ENCODE measurements around the gene DYRK3. TPM values are rescaled to one million over a fixed set of nuclear protein-coding genes. Genes with fewer than 3 reads are reported as not detected.

DYRK3 gene
- total RNA-seq, 1 donor from 2014 or later = 26.6 TPM

GRCh38 chr1:206693029-206693428 lies 57.7 kb downstream of the DYRK3 start:
- H3K27ac ChIP-seq (replicated peaks) = peak overlapping the region; percentile 97
- H3K36me3 ChIP-seq = peaks cover 5% of the 10 kb centered on the region
- no peaks in the 10 kb centered on the region for H3K27me3 ChIP-seq (ENCODE audit: low read depth)
- peak; percentile 90 for DNase-seq
- TF ChIP-seq CTCF (IDR thresholded peaks at IDR 0.05; ENCODE audit: borderline replicate concordance) = no peak
- H3K4me3 ChIP-seq = peak overlapping the region; percentile 46
- H3K9me3 ChIP-seq (replicated peaks) = no peaks in the 10 kb centered on the region
- H3K4me1 ChIP-seq = peaks cover 100% of the 10 kb centered on the region
- intact Hi-C loops (cut with micrococcal nuclease) = no loop called here

DNA sequence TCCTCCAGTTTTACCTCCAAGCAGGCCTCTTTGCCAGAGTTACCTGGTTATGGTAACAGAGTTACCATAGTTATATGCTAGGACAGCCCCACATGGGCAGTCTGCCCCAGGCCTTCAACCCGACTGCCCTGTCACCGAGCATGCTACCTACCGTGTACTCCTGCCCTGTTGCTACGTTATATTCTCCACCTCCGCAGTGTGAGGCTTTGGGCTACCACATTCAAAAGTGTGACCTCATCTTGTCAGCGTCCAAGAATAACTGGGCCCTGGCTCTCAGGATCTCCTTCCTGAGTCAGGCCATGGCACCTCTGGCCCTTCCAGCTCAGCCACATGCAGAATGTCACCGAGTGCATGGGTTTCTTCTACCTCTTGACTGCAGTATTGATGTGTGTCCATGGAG lies 58.3 kb downstream of the DYRK3 start:
- TF ChIP-seq CTCF (IDR thresholded peaks at IDR 0.05; ENCODE audit: borderline replicate concordance) = no peak
- H3K4me1 ChIP-seq = peaks cover 100% of the 10 kb centered on the region
- intact Hi-C loops (cut with micrococcal nuclease) = no loop called here
- H3K4me3 ChIP-seq = peak overlapping the region; percentile 46
- H3K36me3 ChIP-seq = peaks cover 8% of the 10 kb centered on the region
- no peaks in the 10 kb centered on the region for H3K9me3 ChIP-seq (replicated peaks)
- no peak for DNase-seq
- H3K27me3 ChIP-seq (ENCODE audit: low read depth) = no peaks in the 10 kb centered on the region
- peak overlapping the region; percentile 97 for H3K27ac ChIP-seq (replicated peaks)

DNA sequence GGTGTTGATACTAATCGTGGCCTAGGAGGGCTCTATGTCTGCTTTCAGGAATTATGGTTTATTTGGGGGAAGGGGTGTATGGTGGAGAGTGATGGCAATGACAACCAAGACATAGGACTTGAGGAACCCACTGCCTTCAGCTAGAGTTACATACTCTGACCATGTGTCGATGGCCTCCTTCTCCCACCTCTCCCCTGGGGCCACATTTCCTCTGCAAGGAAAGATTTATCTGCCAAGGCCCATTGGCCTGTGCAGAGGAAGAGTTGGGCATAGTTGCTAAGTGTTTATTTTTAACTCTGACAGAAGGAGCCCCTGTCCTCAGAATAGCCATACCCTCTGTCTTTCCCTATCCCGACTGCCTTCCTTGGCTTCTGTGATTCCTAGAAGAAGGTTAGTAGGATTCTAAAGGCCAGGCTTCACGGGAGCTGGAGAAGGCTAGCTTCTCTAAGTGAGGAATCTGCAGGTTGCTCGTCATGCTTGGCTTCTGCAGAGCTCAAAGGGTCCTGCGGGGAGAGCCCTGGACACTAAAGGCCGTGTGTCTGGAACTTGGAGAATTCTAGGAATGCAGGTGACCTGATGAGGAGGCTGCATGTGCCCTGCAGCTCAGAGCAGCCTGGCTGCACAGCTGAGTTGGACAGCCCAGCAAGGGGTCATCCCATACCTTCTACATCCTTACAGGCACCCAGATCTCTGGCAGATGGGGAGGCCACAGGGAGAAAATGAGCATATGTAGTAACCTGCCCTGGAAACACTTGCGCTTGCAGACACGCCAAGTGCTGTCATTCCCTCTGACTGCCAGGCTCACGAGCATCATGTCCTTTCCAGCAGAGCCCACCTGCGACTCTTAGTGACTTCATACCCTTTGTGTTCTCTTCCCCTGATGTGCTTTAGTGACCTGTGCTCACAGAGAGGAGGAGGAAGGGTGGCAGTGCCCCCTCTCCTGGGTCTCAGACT lies 59.1 kb downstream of the DYRK3 start:
- peaks cover 8% of the 10 kb centered on the region for H3K36me3 ChIP-seq
- H3K4me3 ChIP-seq = peak overlapping the region; percentile 46
- H3K27ac ChIP-seq (replicated peaks) = peak overlapping the region; percentile 97
- no peaks in the 10 kb centered on the region for H3K9me3 ChIP-seq (replicated peaks)
- intact Hi-C loops (cut with micrococcal nuclease) = no loop called here
- no peak for DNase-seq
- H3K4me1 ChIP-seq = peaks cover 100% of the 10 kb centered on the region
- TF ChIP-seq CTCF (IDR thresholded peaks at IDR 0.05; ENCODE audit: borderline replicate concordance) = no peak
- no peaks in the 10 kb centered on the region for H3K27me3 ChIP-seq (ENCODE audit: low read depth)

DNA sequence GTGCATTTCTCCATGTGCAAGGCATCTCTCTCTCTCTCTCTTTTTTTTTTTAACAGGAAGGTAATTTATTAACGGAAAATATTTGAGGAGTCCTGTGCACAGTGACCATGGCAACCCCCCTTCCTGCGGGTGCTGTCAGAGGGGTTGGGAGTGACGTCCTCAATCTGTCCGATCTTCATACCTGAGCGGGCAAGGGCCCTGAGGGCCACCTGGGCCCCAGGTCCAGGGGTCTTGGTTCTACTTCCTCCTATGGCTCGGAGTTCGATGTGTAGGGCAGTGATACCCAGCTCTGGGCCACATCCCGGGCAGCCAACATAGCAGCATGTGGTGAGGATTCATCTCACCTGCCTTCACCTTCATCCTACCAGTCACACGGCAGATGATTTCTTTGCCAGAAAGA lies 60.4 kb downstream of the DYRK3 start:
- intact Hi-C loops (cut with micrococcal nuclease) = no loop called here
- DNase-seq = no peak
- peaks cover 100% of the 10 kb centered on the region for H3K4me1 ChIP-seq
- no peak for TF ChIP-seq CTCF (IDR thresholded peaks at IDR 0.05; ENCODE audit: borderline replicate concordance)
- H3K36me3 ChIP-seq = peaks cover 8% of the 10 kb centered on the region
- H3K27ac ChIP-seq (replicated peaks) = peak overlapping the region; percentile 97
- no peaks in the 10 kb centered on the region for H3K9me3 ChIP-seq (replicated peaks)
- no peak overlapping the region for H3K4me3 ChIP-seq
- no peaks in the 10 kb centered on the region for H3K27me3 ChIP-seq (ENCODE audit: low read depth)

DNA sequence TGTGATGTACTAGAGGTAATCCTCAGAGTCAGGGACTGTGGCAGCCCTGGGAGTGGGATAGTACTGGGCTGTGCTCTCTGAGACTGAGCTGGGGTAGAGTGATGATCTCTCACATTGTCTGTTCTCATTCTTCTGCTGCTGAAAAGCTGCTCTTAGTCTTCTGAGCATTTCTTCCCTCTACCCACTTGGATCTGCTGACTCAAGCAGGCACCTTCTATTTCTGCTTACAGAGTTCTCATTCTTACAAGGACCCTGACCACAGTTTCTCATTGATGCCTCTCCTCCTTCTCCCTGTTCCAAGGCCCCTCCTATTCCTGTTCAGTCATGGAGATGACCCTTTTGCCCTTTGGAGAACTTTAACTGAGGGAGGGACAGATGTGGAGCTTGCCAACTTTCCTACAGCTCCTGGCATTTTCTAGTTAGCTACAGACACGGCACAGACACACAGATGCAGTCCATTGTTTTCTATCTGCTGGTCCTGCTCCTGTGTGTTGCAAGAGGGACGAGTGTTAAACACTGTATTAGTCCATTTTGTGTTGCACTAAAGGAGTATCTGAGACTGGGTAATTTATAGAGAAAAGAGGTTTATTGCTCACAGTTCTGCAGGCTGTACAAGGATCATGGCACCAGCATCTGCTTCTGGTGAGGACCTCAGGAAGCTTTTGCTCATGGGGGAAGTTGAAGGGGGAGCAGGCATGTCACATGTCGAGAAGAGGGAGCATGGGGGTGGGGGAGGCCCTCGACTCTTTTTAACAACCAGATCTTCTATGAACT lies 61.7 kb downstream of the DYRK3 start:
- intact Hi-C loops (cut with micrococcal nuclease) = no loop called here
- TF ChIP-seq CTCF (IDR thresholded peaks at IDR 0.05; ENCODE audit: borderline replicate concordance) = no peak
- H3K9me3 ChIP-seq (replicated peaks) = no peaks in the 10 kb centered on the region

More for the DNA sequence above, 61.7 kb downstream of the DYRK3 start:
- peak overlapping the region; percentile 14 for H3K4me3 ChIP-seq
- DNase-seq = no peak
- no peaks in the 10 kb centered on the region for H3K27me3 ChIP-seq (ENCODE audit: low read depth)
- peaks cover 100% of the 10 kb centered on the region for H3K4me1 ChIP-seq
- H3K27ac ChIP-seq (replicated peaks) = peak overlapping the region; percentile 97
- peaks cover 8% of the 10 kb centered on the region for H3K36me3 ChIP-seq
